Measurements from ENCODE around the gene DYRK3. TPM values are rescaled to one million over a fixed set of nuclear protein-coding genes. Genes with fewer than 3 reads are reported as not detected.

DYRK3 gene
- total RNA-seq, 3 donors from 2014 or later = 5.3 to 7.7 (median 7.7) TPM

- no peaks in the 10 kb centered on the region for H3K9me3 Mint-ChIP-seq
- DNase-seq = no peak
- H3K4me1 Mint-ChIP-seq (ENCODE audit: low read depth) = no peaks in the 10 kb centered on the region
- H3K36me3 Mint-ChIP-seq (ENCODE audit: insufficient read depth) = peaks cover 4% of the 10 kb centered on the region
- H3K27me3 Mint-ChIP-seq (ENCODE audit: low read depth) = no peaks in the 10 kb centered on the region
- no peak for ATAC-seq
- no peak overlapping the region for H3K4me3 Mint-ChIP-seq
Observed at GRCh38 chr1:206643118-206643698, 7.9 kb downstream of the DYRK3 start.

GRCh38 chr1:206646504-206646903 lies 11.2 kb downstream of the DYRK3 start:
- no peak overlapping the region for H3K4me3 Mint-ChIP-seq
- ATAC-seq (no peak), DNase-seq (no peak)
- H3K4me1 Mint-ChIP-seq (ENCODE audit: low read depth) = no peaks in the 10 kb centered on the region
- H3K9me3 Mint-ChIP-seq = no peaks in the 10 kb centered on the region
- H3K36me3 Mint-ChIP-seq (ENCODE audit: insufficient read depth) = peaks cover 4% of the 10 kb centered on the region
- no peaks in the 10 kb centered on the region for H3K27me3 Mint-ChIP-seq (ENCODE audit: low read depth)

GRCh38 chr1:206647224-206647623 lies 11.9 kb downstream of the DYRK3 start:
- Mint-ChIP-seq H3K4me1 (ENCODE audit: low read depth) (no peaks in the 10 kb centered on the region), H3K9me3 (no peaks in the 10 kb centered on the region), H3K4me3 (no peak overlapping the region), H3K27me3 (ENCODE audit: low read depth) (no peaks in the 10 kb centered on the region), H3K36me3 (ENCODE audit: insufficient read depth) (peaks cover 4% of the 10 kb centered on the region)
- DNase-seq (no peak), ATAC-seq (no peak)

- DNase-seq (no peak), ATAC-seq (no peak)
- H3K27me3 Mint-ChIP-seq (ENCODE audit: low read depth) = no peaks in the 10 kb centered on the region
- H3K4me1 Mint-ChIP-seq (ENCODE audit: low read depth) = no peaks in the 10 kb centered on the region
- no peaks in the 10 kb centered on the region for H3K9me3 Mint-ChIP-seq
- H3K4me3 Mint-ChIP-seq = no peak overlapping the region
- peaks cover 4% of the 10 kb centered on the region for H3K36me3 Mint-ChIP-seq (ENCODE audit: insufficient read depth)
Observed at GRCh38 chr1:206649261-206649921, 14.1 kb downstream of the DYRK3 start.

- Mint-ChIP-seq H3K4me3 (no peak overlapping the region), H3K27me3 (ENCODE audit: low read depth) (no peaks in the 10 kb centered on the region), H3K9me3 (no peaks in the 10 kb centered on the region), H3K36me3 (ENCODE audit: insufficient read depth) (peaks cover 4% of the 10 kb centered on the region), H3K4me1 (ENCODE audit: low read depth) (no peaks in the 10 kb centered on the region)
- DNase-seq (no peak), ATAC-seq (no peak)
Observed at GRCh38 chr1:206651014-206651413, 15.7 kb downstream of the DYRK3 start.

GRCh38 chr1:206651958-206652890 lies 16.9 kb downstream of the DYRK3 start:
- DNase-seq (no peak), ATAC-seq (no peak)
- peaks cover 4% of the 10 kb centered on the region for H3K36me3 Mint-ChIP-seq (ENCODE audit: insufficient read depth)
- H3K4me3 Mint-ChIP-seq = no peak overlapping the region
- H3K4me1 Mint-ChIP-seq (ENCODE audit: low read depth) = no peaks in the 10 kb centered on the region
- H3K27me3 Mint-ChIP-seq (ENCODE audit: low read depth) = peaks cover under 1% of the 10 kb centered on the region
- H3K9me3 Mint-ChIP-seq = no peaks in the 10 kb centered on the region

GRCh38 chr1:206653715-206654459 lies 18.6 kb downstream of the DYRK3 start:
- DNase-seq = no peak
- H3K9me3 Mint-ChIP-seq = no peaks in the 10 kb centered on the region
- no peaks in the 10 kb centered on the region for H3K36me3 Mint-ChIP-seq (ENCODE audit: insufficient read depth)
- H3K4me1 Mint-ChIP-seq (ENCODE audit: low read depth) = peaks cover 2% of the 10 kb centered on the region
- no peak overlapping the region for H3K4me3 Mint-ChIP-seq
- no peak for ATAC-seq
- peaks cover 8% of the 10 kb centered on the region for H3K27me3 Mint-ChIP-seq (ENCODE audit: low read depth)

GRCh38 chr1:206654828-206655227 lies 19.5 kb downstream of the DYRK3 start:
- DNase-seq (no peak), ATAC-seq (no peak)
- peaks cover 2% of the 10 kb centered on the region for H3K4me1 Mint-ChIP-seq (ENCODE audit: low read depth)
- no peaks in the 10 kb centered on the region for H3K9me3 Mint-ChIP-seq
- H3K4me3 Mint-ChIP-seq = no peak overlapping the region
- H3K27me3 Mint-ChIP-seq (ENCODE audit: low read depth) = peaks cover 11% of the 10 kb centered on the region
- no peaks in the 10 kb centered on the region for H3K36me3 Mint-ChIP-seq (ENCODE audit: insufficient read depth)

- H3K9me3 Mint-ChIP-seq = no peaks in the 10 kb centered on the region
- DNase-seq (no peak), ATAC-seq (no peak)
- H3K27me3 Mint-ChIP-seq (ENCODE audit: low read depth) = peaks cover 11% of the 10 kb centered on the region
- H3K36me3 Mint-ChIP-seq (ENCODE audit: insufficient read depth) = no peaks in the 10 kb centered on the region
- no peak overlapping the region for H3K4me3 Mint-ChIP-seq
- H3K4me1 Mint-ChIP-seq (ENCODE audit: low read depth) = peaks cover 2% of the 10 kb centered on the region
Observed at GRCh38 chr1:206655471-206655882, 20.1 kb downstream of the DYRK3 start.

- no peak for ATAC-seq
- no peak for DNase-seq
- peaks cover 2% of the 10 kb centered on the region for H3K4me1 Mint-ChIP-seq (ENCODE audit: low read depth)
- H3K27me3 Mint-ChIP-seq (ENCODE audit: low read depth) = peaks cover 11% of the 10 kb centered on the region
- H3K4me3 Mint-ChIP-seq = no peak overlapping the region
- H3K36me3 Mint-ChIP-seq (ENCODE audit: insufficient read depth) = no peaks in the 10 kb centered on the region
- no peaks in the 10 kb centered on the region for H3K9me3 Mint-ChIP-seq
Observed at GRCh38 chr1:206656936-206657335, 21.6 kb downstream of the DYRK3 start.

- H3K36me3 Mint-ChIP-seq (ENCODE audit: insufficient read depth) = no peaks in the 10 kb centered on the region
- DNase-seq = no peak
- ATAC-seq = no peak
- no peak overlapping the region for H3K4me3 Mint-ChIP-seq
- H3K9me3 Mint-ChIP-seq = no peaks in the 10 kb centered on the region
- peaks cover 15% of the 10 kb centered on the region for H3K27me3 Mint-ChIP-seq (ENCODE audit: low read depth)
- H3K4me1 Mint-ChIP-seq (ENCODE audit: low read depth) = peaks cover 7% of the 10 kb centered on the region
Observed at GRCh38 chr1:206657751-206658150, 22.4 kb downstream of the DYRK3 start.

GRCh38 chr1:206658264-206658980 lies 23.1 kb downstream of the DYRK3 start:
- H3K4me3 Mint-ChIP-seq = no peak overlapping the region
- H3K27me3 Mint-ChIP-seq (ENCODE audit: low read depth) = peaks cover 21% of the 10 kb centered on the region
- peak; percentile 69 to 74 for ATAC-seq
- H3K4me1 Mint-ChIP-seq (ENCODE audit: low read depth) = peaks cover 13% of the 10 kb centered on the region
- no peaks in the 10 kb centered on the region for H3K36me3 Mint-ChIP-seq (ENCODE audit: insufficient read depth)
- no peaks in the 10 kb centered on the region for H3K9me3 Mint-ChIP-seq
- DNase-seq = peak; percentile 34

GRCh38 chr1:206658981-206659273 lies 23.6 kb downstream of the DYRK3 start:
- H3K4me3 Mint-ChIP-seq = no peak overlapping the region
- H3K4me1 Mint-ChIP-seq (ENCODE audit: low read depth) = peaks cover 16% of the 10 kb centered on the region
- H3K9me3 Mint-ChIP-seq = no peaks in the 10 kb centered on the region
- no peaks in the 10 kb centered on the region for H3K36me3 Mint-ChIP-seq (ENCODE audit: insufficient read depth)
- ATAC-seq (no peak), DNase-seq (no peak)
- peaks cover 24% of the 10 kb centered on the region for H3K27me3 Mint-ChIP-seq (ENCODE audit: low read depth)

GRCh38 chr1:206660136-206660535 lies 24.8 kb downstream of the DYRK3 start:
- Mint-ChIP-seq H3K27me3 (ENCODE audit: low read depth) (peaks cover 26% of the 10 kb centered on the region), H3K9me3 (no peaks in the 10 kb centered on the region), H3K36me3 (ENCODE audit: insufficient read depth) (no peaks in the 10 kb centered on the region), H3K4me1 (ENCODE audit: low read depth) (peaks cover 18% of the 10 kb centered on the region), H3K4me3 (no peak overlapping the region)
- DNase-seq = no peak
- ATAC-seq = no peak
